HUES6 (cell line): Measurements from ENCODE around the gene SCYGR8.
"Not testable (repeated sequence)": the region's sequence is repeated elsewhere in the genome, so short reads cannot be mapped to it uniquely, and the experiment has no call there.

ENCODE experiments used
- H3K27ac ChIP-seq: 2 replicates; pipeline ENCODE4 v1.7.0; 2013; ENCODE audit warnings: low read depth, mild to moderate bottlenecking, low read length, inconsistent platforms
- H3K27me3 ChIP-seq: 2 replicates; pipeline ENCODE4 v1.6.1; 2013; ENCODE audit warnings: low read length; ENCODE audit not compliant: control insufficient read depth, insufficient read depth
- H3K36me3 ChIP-seq: 2 replicates; pipeline ENCODE4 v1.6.1; 2013; ENCODE audit warnings: low read length; ENCODE audit not compliant: control insufficient read depth, insufficient read depth
- H3K4me1 ChIP-seq: 2 replicates; pipeline ENCODE4 v1.6.1; 2013; ENCODE audit warnings: low read length; ENCODE audit not compliant: control insufficient read depth, insufficient read depth
- H3K4me3 ChIP-seq: 2 replicates; pipeline ENCODE4 v1.5.1; 2013; ENCODE audit warnings: low read depth, low read length
- H3K9ac ChIP-seq: one replicate; pipeline ENCODE4 v1.6.1; 2013; ENCODE audit warnings: mild to moderate bottlenecking, low read length
- H3K9me3 ChIP-seq: 2 replicates; pipeline ENCODE4 v1.6.1; 2013; ENCODE audit warnings: low read depth, low read length; ENCODE audit not compliant: control insufficient read depth, insufficient read depth

The SCYGR8 gene

DNA sequence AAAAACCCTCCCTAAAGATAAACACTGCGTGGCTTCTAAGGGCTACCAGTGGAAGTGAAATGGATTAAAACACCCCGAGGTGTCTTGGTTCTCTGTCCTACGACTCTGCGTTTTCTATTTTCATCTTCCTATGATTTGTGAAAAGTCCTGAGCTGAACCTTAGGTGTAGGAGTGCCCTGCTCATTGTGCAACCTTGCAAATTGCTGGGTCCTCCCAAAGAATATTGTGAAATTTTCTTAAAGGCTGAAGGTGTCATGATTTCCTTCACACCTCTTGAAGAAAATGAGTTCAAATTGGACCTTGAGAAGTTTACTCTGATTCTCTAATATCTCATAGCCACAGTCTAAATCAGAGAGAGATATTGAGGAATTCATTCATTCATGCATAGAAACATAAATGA is 26.1 kb upstream of the SCYGR8 start:
- no peaks in the 10 kb centered on the region for H3K36me3 ChIP-seq
- H3K4me1 ChIP-seq = peaks cover 16% of the 10 kb centered on the region
- H3K9me3 ChIP-seq = no peaks in the 10 kb centered on the region
- no peak overlapping the region for H3K9ac ChIP-seq
- H3K27ac ChIP-seq = no peak overlapping the region
- peaks cover 6% of the 10 kb centered on the region; the same call in 1 of the 2 replicates for H3K27me3 ChIP-seq
- H3K4me3 ChIP-seq = no peak overlapping the region

DNA sequence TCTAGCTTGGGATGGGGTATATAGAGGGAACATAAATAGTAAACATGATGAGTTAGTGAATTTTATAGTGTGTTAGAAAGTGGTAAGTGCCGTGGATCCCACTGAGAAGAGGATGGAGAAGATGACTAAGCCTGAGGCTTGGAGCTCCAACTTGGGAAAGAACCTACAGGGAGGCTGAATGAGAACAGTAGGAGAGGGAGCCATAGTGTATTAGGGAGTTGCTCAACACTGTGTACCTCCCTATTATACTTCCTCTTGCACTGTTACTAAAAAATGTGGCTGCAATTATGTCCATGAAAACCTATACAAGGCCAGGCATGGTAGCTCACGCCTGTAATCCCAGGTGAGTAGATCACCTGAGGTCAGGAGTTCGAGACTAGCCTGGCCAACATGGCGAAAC is 25.0 kb upstream of the SCYGR8 start:
- Histone ChIP-seq H3K9ac (no peak overlapping the region), H3K27me3 (peaks cover 6% of the 10 kb centered on the region; the same call in 1 of the 2 replicates), H3K27ac (no peak overlapping the region), H3K4me3 (no peak overlapping the region), H3K4me1 (peaks cover 16% of the 10 kb centered on the region), H3K36me3 (no peaks in the 10 kb centered on the region), H3K9me3 (no peaks in the 10 kb centered on the region)

DNA sequence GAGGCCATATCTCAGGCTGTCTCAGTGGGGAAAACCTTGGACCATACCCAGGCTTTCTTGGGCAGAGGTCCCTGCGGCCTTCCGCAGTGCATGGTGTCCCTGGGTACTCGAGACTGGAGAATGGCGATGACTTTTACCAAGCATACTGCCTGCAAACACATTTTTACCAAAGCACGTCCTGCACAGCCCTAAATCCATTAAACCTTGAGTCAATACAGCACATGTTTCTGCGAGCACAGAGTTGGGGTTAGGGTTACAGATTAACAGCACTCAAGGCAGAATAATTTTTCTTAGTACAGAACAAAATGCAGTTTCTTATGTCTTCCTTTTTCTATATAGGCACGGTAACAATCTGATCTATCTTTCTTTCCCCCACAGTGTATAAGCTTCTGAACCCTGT is 22.9 kb upstream of the SCYGR8 start:
- H3K4me1 ChIP-seq, H3K9ac ChIP-seq, H3K36me3 ChIP-seq, H3K27ac ChIP-seq, H3K27me3 ChIP-seq, H3K9me3 ChIP-seq, H3K4me3 ChIP-seq: not testable (repeated sequence)

DNA sequence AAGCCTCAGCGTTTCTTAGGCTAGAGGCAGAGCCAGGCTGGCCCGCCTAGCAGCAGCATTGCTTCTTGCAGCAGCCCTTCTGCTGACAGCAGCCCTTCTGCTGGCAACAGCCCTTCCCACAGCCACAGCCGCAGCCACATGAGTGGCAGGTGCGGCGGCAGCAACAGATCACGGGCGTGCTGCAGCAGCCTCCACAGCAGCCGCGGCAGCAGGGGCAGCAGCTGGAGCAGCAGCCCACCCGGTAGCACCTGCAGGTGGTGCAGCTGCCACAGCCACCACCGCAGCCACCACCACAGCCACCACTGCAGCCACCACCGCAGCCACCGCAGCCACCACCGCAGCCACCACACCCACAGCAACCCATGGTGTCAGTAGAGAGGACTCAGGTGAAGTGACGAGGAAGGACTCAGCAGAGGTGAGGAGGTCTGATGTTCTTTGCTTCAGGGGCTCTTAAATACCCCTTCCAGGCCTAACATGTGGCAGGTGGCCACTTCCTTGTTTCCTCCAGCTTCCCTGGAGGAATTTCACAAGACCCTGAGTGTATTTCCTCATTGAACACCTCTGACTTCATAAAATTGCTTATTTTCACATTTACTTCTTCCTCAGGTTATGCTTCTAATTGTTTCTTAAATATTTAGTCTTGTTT is 21.2 kb upstream of the SCYGR8 start, which contains the start of gene SCYGR6:
TSS of gene SCYGR6 (minus strand) at position 364 of the 646 bp plus-strand sequence. CDS start at position 364, 0 bp downstream.
- H3K36me3 ChIP-seq = no peaks in the 10 kb centered on the region
- no peaks in the 10 kb centered on the region for H3K27me3 ChIP-seq
- H3K27ac ChIP-seq = no peak within 1 kb of the TSS
- no peaks in the 10 kb centered on the region for H3K4me1 ChIP-seq
- no peaks in the 10 kb centered on the region for H3K9me3 ChIP-seq
- H3K4me3 ChIP-seq = no peak within 1 kb of the TSS
- no peak within 1 kb of the TSS for H3K9ac ChIP-seq

DNA sequence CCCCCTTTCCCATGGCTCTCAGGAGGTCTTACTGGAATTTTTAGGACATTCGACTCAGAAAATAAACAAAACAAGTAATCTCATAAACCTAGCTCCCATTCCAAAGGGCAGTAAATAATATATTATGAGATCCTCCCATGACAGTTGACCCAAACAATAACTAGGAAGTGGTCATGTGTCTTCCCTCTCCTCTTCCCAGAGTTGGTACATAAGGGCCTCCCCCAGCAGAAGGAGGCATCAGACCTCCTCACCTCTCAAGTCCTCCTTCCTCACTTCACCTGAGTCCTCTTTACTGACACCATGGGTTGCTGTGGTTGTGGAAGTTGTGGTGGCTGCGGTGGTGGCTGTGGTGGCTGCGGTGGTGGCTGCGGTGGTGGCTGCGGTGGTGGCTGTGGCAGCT is 17.7 kb upstream of the SCYGR8 start, which contains the start of gene SCYGR7:
TSS of gene SCYGR7 (plus strand) at position 301 of the 400 bp plus-strand sequence. CDS start at position 301, 0 bp downstream.
- Histone ChIP-seq H3K9ac (no peak within 1 kb of the TSS), H3K27ac (no peak within 1 kb of the TSS), H3K27me3 (no peaks in the 10 kb centered on the region), H3K4me3 (no peak within 1 kb of the TSS), H3K36me3 (no peaks in the 10 kb centered on the region), H3K9me3 (no peaks in the 10 kb centered on the region), H3K4me1 (no peaks in the 10 kb centered on the region)

DNA sequence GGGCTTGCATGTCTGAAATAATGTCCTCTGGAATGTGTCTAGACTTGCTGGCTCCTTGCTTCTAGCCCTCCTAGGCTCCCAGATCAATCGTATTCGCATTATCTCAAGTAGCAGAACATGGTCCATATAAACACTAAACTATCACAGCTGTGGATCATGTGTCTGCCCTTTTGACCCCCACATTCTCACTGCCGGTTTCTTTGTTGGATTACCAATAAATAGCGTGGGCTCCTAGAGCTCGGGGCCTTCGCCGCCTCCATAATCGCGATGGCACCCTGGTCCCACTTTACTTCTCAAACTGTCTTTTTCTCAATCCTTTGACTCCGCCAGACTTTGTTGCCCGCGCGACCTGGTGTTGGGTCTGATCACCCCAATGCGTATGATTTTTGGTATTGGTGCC is 6.3 kb upstream of the SCYGR8 start:
- H3K9ac ChIP-seq = no peak overlapping the region

DNA sequence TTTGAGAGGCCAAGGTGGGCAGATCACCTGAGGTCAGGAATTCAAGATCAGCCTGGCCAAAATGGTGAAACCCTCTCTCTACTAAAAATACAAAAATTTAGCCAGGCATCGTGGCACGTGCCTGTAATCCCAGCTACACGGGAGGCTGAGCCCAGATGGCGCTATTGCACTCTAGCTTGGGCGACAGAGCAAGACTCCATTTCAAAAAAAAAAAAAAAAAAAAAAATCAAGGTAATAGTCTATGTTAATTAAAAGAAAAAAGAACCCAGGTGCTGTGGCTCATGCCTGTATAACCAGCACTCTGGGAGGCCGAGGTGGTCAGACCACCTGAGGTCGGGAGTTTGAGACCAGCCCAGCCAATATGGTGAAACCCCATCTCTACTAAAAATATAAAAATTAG is 5.0 kb upstream of the SCYGR8 start:
- not testable (repeated sequence) for H3K9me3 ChIP-seq, H3K4me1 ChIP-seq, H3K36me3 ChIP-seq, H3K27ac ChIP-seq, H3K27me3 ChIP-seq, H3K4me3 ChIP-seq, H3K9ac ChIP-seq

More for the DNA sequence above, 6.3 kb upstream of the SCYGR8 start:
- Histone ChIP-seq H3K4me3 (no peak overlapping the region), H3K36me3 (no peaks in the 10 kb centered on the region), H3K9me3 (no peaks in the 10 kb centered on the region), H3K4me1 (no peaks in the 10 kb centered on the region), H3K27ac (no peak overlapping the region), H3K27me3 (no peaks in the 10 kb centered on the region)

DNA sequence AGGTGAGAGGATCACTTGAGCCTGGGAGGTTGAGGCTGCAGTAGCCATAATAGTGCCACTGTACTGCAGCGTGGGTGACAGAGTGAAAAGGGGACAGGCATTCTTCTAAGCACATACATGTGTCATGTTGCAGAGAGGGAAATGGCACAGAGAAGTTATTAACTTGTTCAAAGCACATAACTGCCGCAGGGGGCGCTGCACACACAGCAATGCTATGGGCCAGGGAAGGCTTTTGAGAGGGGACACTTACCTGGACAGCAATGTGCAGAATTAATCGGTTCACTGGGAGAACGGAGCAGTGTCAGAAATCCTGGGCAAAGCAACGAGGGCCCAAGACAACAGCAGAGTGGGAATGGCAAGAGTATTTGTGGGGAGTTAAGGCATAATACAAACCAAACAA is 2.4 kb downstream of the SCYGR8 start:
- Histone ChIP-seq H3K9me3 (no peaks in the 10 kb centered on the region), H3K4me3 (no peak overlapping the region), H3K27ac (no peak overlapping the region), H3K4me1 (no peaks in the 10 kb centered on the region), H3K9ac (no peak overlapping the region), H3K27me3 (no peaks in the 10 kb centered on the region), H3K36me3 (no peaks in the 10 kb centered on the region)

DNA sequence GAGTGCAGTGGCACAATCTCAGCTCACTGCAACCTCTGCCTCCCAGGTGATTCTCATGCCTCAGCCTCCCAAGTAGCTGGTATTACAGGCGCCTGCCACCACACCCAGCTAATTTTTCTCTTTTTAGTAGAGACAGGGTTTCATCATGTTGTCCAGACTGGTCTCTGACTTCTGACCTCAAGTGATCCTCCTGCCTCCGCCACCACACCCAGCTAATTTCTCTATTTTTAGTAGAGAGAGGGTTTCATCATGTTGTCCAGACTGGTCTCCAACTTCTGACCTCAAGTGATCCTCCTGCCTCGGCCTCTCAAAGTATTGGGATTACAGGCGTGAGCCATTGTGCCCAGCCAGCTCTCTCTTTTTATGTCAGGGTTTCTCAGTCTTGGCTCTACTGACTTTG is 10.6 kb downstream of the SCYGR8 start:
- H3K36me3 ChIP-seq, H3K4me3 ChIP-seq, H3K9me3 ChIP-seq, H3K27ac ChIP-seq, H3K27me3 ChIP-seq, H3K9ac ChIP-seq: not testable (repeated sequence)
- H3K4me1 ChIP-seq = peaks cover 17% of the 10 kb centered on the region

DNA sequence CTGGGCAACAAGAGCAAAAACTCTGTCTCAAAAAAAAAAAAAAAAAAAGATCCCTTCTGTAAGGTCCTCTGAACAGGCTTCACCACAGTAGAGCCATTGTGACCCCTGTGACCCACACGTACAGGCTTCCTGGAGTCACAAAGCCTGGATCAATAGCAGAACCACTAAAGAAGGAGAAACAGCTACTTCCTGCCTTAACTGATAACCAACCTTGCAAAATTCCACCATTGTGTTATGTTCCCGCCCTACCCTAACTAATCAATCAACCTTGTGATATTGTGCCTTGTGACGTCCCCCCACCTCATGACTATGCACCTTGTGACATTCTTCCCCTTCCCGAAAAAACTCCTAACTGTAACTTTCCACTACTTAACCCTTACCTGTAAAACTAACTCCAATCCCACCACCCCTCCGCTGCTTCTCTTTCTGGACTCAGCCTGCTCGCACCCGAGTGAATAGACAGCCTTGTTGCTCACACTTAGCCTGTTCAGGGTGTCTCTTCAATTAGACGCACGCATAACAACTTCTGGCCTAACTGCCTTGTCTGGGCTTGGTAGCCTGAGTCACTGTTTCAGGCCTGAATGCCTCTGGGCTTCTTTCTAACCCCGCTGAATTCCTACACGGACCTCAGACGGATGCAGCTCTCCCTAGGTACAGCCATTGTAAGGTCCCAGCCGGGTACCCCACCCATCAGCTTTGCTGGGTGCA is 13.9 kb downstream of the SCYGR8 start:
- no peaks in the 10 kb centered on the region for H3K9me3 ChIP-seq
- H3K4me1 ChIP-seq = peaks cover 17% of the 10 kb centered on the region
- no peaks in the 10 kb centered on the region for H3K27me3 ChIP-seq
- no peak overlapping the region for H3K9ac ChIP-seq
- H3K27ac ChIP-seq = no peak overlapping the region
- no peak overlapping the region for H3K4me3 ChIP-seq
- H3K36me3 ChIP-seq = no peaks in the 10 kb centered on the region

DNA sequence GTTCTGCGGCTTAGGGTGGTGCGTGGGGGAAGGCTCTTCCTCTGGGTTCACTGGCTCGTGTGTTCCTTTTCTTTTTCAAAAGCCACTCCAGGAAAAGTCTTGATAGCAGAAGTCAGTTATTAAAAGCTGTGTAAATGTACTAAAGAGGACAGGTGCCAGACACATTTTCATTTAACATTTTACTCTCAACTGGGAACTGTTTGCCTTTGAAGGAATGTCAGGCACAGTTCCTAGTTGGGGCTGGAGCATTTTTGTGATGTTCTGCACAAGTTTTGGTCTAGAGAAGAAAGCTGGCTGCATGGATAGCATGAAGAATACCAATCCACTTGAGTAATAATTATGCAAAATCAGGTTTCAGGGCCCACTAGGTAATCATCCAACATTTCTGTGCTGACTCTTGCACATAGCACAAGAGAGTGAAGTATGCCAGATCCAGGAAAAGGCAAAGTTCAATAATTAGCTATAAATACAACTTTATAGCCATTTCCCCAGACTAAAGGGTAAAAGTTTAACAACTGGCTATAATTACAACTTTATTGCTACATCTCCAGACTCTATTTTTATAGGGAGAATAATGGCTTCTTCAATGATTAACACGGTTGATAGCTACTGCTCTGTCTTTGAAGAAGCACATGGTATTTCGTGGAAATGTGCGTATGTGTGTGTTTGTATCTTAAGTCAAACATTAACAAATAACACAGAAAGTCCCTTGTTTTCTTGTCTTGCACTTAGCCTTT is 16.2 kb downstream of the SCYGR8 start:
- no peak overlapping the region for H3K27ac ChIP-seq
- no peaks in the 10 kb centered on the region for H3K27me3 ChIP-seq
- H3K4me1 ChIP-seq = peaks cover 14% of the 10 kb centered on the region
- H3K9me3 ChIP-seq = no peaks in the 10 kb centered on the region
- no peak overlapping the region for H3K4me3 ChIP-seq
- no peak overlapping the region for H3K9ac ChIP-seq
- no peaks in the 10 kb centered on the region for H3K36me3 ChIP-seq
